Caco-2 (cell line): ENCODE data around the gene PNPLA1. TPM values are rescaled to one million over a fixed set of nuclear protein-coding genes. Genes with fewer than 3 reads are reported as not detected.
A peak's percentile ranks its signal among the peaks of the same experiment; 100 is the strongest.

Experiments used
- BruUV-seq: library from RNA; stranded (reverse); fragments of 400-500 nt; replicated peaks from 2 replicates; lab custom pipeline; 2021; lab: Mats Ljungman, UMichigan
- CTCF ChIA-PET: fragments of 300-600 bp; sonication (Branson Sonifier 250); formaldehyde crosslinking; loops from one replicate; lab custom pipeline; 2022; ENCODE audit warnings: antibody characterized with exemption; lab: Charles Lee
- POLR2A ChIA-PET: fragments of 300-600 bp; sonication (Branson Sonifier 250); formaldehyde crosslinking; loops from one replicate; lab custom pipeline; 2022; ENCODE audit warnings: antibody characterized with exemption; lab: Charles Lee
- DNase-seq, 2 experiments: peaks; one replicate each; pipeline versions ENCODE4 v3.0.0 to v3.0.0-alpha.2; 2020 to 2022
- H3K27me3 ChIP-seq: replicated peaks from 2 replicates; pipeline ENCODE4 v1.6.0; 2011; ENCODE audit warnings: low read length; ENCODE audit not compliant: control insufficient read depth, insufficient read depth
- H3K36me3 ChIP-seq: 2 replicates; pipeline ENCODE4 v1.5.1; 2011; ENCODE audit warnings: low read length; ENCODE audit not compliant: control insufficient read depth, insufficient read depth
- H3K4me1 ChIP-seq: fragments of 250-450 bp; sonication (Bioruptor Pico); 2 replicates; pipeline ENCODE4 v1.5.1; 2020; ENCODE audit warnings: mild to moderate bottlenecking
- H3K4me3 ChIP-seq: 2 replicates; pipeline ENCODE4 v1.5.1; 2011; ENCODE audit warnings: low read depth, mild to moderate bottlenecking, control low read depth, low read length
- H3K9me3 ChIP-seq: fragments of 250-450 bp; sonication (Bioruptor Pico); 2 replicates; pipeline ENCODE4 v1.5.1; 2020; ENCODE audit warnings: mild to moderate bottlenecking, moderate library complexity
- H3K27ac Mint-ChIP-seq: one replicate; pipeline ENCODE4 v1.8.0; 2022; ENCODE audit warnings: mixed read lengths; ENCODE audit not compliant: unreplicated experiment
- H3K27me3 Mint-ChIP-seq: one replicate; pipeline ENCODE4 v1.8.0; 2022; ENCODE audit warnings: mixed read lengths; ENCODE audit not compliant: insufficient read depth, unreplicated experiment
- H3K36me3 Mint-ChIP-seq: one replicate; pipeline ENCODE4 v1.8.0; 2022; ENCODE audit warnings: mild to moderate bottlenecking, mixed read lengths; ENCODE audit not compliant: insufficient read depth, unreplicated experiment
- H3K4me1 Mint-ChIP-seq: one replicate; pipeline ENCODE4 v1.8.0; 2022; ENCODE audit warnings: low read depth, mixed read lengths; ENCODE audit not compliant: unreplicated experiment
- H3K4me3 Mint-ChIP-seq: one replicate; pipeline ENCODE4 v1.8.0; 2022; ENCODE audit warnings: mild to moderate bottlenecking, moderate library complexity, mixed read lengths; ENCODE audit not compliant: unreplicated experiment
- H3K9me3 Mint-ChIP-seq: one replicate; pipeline ENCODE4 v1.8.0; 2022; ENCODE audit warnings: mixed read lengths; ENCODE audit not compliant: unreplicated experiment
- CTCF ChIP-seq, 2 experiments: fragments of 200-600 bp in 1 of 2; IDR thresholded peaks; 1 replicate in 1 of 2; 2 replicates in 1 of 2; pipeline versions ENCODE4 v1.5.1 to v1.8.0; 2011 to 2022; ENCODE audit warnings: antibody characterized with exemption in 1 of 2, control low read depth in 1 of 2, inconsistent platforms in 1 of 2, low read depth in 1 of 2, low read length in 1 of 2, mild to moderate bottlenecking in 1 of 2, moderate library complexity in 1 of 2; ENCODE audit not compliant: insufficient read depth in 1 of 2, severe bottlenecking in 1 of 2, unreplicated experiment in 1 of 2
- intact Hi-C: fragments of 100-400 bp; cut with micrococcal nuclease; formaldehyde crosslinking; loops from one replicate; pipeline ENCODE4 v1.10.0; 2022; ENCODE audit not compliant: unreplicated experiment
- total RNA-seq: library from RNA; stranded (reverse); gene quantifications from 2 replicates; pipeline ENCODE4 v1.2.3, GENCODE V29; 2022

PNPLA1 gene
- total RNA-seq, 1 experiment from 2014 or later: 0.25 TPM

DNA sequence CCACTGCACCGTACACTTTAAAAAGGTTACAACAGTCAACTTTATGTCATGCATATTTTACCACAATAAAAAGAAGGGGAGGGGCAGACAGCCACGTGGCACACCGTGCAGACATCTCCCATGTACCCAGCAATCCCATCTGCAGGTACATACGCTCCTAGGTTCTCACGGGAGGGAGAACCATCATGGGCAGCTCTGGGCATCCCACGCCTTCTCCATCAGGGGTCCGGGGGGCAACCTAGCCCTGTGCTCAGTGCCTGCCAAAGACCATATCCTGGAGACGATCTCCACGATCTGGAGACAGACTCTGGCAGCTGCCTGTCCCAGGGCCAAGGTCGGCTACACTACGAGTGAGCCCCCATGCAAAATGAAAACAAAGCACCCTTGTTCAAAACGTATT is 69.3 kb downstream of the PNPLA1 start:
- no TSS peak for BruUV-seq
- Mint-ChIP-seq H3K36me3 (no peaks in the 10 kb centered on the region), H3K27me3 (no peaks in the 10 kb centered on the region), H3K27ac (no peak overlapping the region), H3K4me1 (peaks cover 14% of the 10 kb centered on the region), H3K4me3 (no peak overlapping the region), H3K9me3 (no peaks in the 10 kb centered on the region)
- Histone ChIP-seq H3K36me3 (no peaks in the 10 kb centered on the region), H3K4me1 (peaks cover 41% of the 10 kb centered on the region), H3K9me3 (no peaks in the 10 kb centered on the region), H3K27me3 (no peaks in the 10 kb centered on the region), H3K4me3 (no peak overlapping the region)
- no peak for TF ChIP-seq CTCF (IDR thresholded peaks at IDR 0.05; ENCODE audit: insufficient read depth in 1 of 2, low read depth in 1 of 2, low read length in 1 of 2, severe bottlenecking in 1 of 2, unreplicated experiment in 1 of 2)
- intact Hi-C loops: no loop called here
- ChIA-PET CTCF (interaction anchor here (0.6 to 2.4 kb wide), 2 partner anchors 17 to 37 kb away, joined by 4 to 12 read pairs; no protein-coding TSS in a partner anchor), POLR2A (no interaction called here)
- DNase-seq: no peak

DNA sequence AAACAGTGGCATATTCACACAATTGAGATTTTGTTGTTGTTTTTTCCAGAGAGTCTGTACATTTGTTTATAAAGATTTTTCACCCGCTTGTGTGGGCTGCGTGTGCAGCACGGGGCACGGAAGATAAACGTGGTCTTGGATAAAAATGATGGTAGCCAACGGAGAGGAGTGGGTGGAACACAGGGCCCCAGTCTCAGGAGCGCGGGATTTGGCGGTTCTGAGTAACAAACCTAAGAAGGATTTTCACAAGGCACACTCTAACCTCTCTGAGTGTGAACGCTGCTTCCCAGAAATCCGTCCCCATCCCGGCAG is 70.4 kb downstream of the PNPLA1 start:
- TF ChIP-seq CTCF (IDR thresholded peaks at IDR 0.05; ENCODE audit: insufficient read depth in 1 of 2, low read depth in 1 of 2, low read length in 1 of 2, severe bottlenecking in 1 of 2, unreplicated experiment in 1 of 2): no peak
- Mint-ChIP-seq H3K9me3 (no peaks in the 10 kb centered on the region), H3K36me3 (no peaks in the 10 kb centered on the region), H3K4me1 (peaks cover 3% of the 10 kb centered on the region), H3K27me3 (no peaks in the 10 kb centered on the region), H3K4me3 (peak overlapping the region; percentile 77), H3K27ac (no peak overlapping the region)
- no peaks in the 10 kb centered on the region for H3K27me3 ChIP-seq
- no peak overlapping the region for H3K4me3 ChIP-seq
- intact Hi-C loops: loop anchor here (5.0 kb wide), 1 partner anchor 38 kb away; no protein-coding TSS in a partner anchor
- H3K9me3 ChIP-seq: no peaks in the 10 kb centered on the region
- no peaks in the 10 kb centered on the region for H3K36me3 ChIP-seq
- DNase-seq: no peak
- POLR2A ChIA-PET: no interaction called here
- CTCF ChIA-PET: interaction anchor here (0.6 to 2.4 kb wide), 7 partner anchors 11 to 420 kb away, joined by 4 to 17 read pairs (median 10); no protein-coding TSS in a partner anchor
- H3K4me1 ChIP-seq: peaks cover 34% of the 10 kb centered on the region
- BruUV-seq: no TSS peak

DNA sequence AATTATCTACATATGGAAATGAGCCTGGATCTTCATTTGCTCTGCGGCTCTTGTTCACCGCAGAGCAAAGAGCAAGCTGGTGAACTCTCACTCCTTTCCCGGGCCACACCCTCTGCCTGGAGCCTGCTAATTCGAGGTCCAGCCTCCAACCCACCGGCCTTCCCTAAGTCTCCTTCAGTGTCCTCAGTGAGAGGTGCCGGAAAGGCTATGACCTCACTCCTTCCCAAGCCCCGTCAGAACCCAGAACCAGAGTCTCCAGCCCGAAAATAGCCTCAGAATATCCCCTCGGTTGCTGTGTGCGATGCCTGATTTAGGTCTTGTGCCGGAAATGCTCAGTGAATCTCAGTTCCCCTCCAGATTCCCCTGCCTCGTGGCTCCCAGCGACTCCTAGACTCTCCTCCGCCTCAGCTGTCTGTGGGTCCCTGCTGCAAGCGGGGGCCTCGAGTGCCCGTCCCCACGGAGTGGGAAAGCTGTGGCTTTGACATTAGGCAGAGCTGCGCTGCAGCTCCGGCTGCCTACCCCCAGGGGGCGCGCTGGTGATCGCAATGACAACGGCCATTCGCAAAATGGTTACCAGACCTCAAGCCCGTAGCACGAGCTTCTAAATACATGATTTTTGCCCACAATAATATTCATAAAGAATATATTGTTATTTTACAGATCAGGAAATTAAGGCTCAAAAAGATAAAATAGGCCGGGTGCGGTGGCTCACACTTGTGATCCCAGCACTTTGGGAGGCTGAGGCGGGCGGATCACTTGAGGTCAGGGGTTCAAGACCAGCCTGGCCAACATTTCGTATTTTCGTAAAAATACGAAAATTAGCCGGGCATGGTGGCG is 71.0 kb downstream of the PNPLA1 start:
- Histone ChIP-seq H3K27me3 (no peaks in the 10 kb centered on the region), H3K4me3 (peak overlapping the region; percentile 28), H3K36me3 (no peaks in the 10 kb centered on the region), H3K4me1 (peaks cover 28% of the 10 kb centered on the region), H3K9me3 (no peaks in the 10 kb centered on the region)
- CTCF ChIA-PET: interaction anchor here (0.6 to 2.4 kb wide), 12 partner anchors 10 to 419 kb away, joined by 3 to 17 read pairs (median 4); no protein-coding TSS in a partner anchor
- POLR2A ChIA-PET: interaction anchor here (0.5 to 0.7 kb wide), 2 partner anchors 121 to 209 kb away, joined by 3 read pairs; no protein-coding TSS in a partner anchor
- Mint-ChIP-seq H3K4me1 (no peaks in the 10 kb centered on the region), H3K27me3 (no peaks in the 10 kb centered on the region), H3K9me3 (no peaks in the 10 kb centered on the region), H3K4me3 (peak overlapping the region; percentile 77), H3K36me3 (no peaks in the 10 kb centered on the region), H3K27ac (no peak overlapping the region)
- TF ChIP-seq CTCF (IDR thresholded peaks at IDR 0.05; ENCODE audit: insufficient read depth in 1 of 2, low read depth in 1 of 2, low read length in 1 of 2, severe bottlenecking in 1 of 2, unreplicated experiment in 1 of 2): peak; percentile 91 to 92
- DNase-seq: peak; percentile 79 to 82
- intact Hi-C loops: loop anchor here (1.0 to 5.0 kb wide), 2 partner anchors 19 to 39 kb away; no protein-coding TSS in a partner anchor
- no TSS peak for BruUV-seq
